Mesendoderm (in vitro differentiated cells): Measurements from ENCODE around the gene EPB41L2.
"Not testable (repeated sequence)": the region's sequence is repeated elsewhere in the genome, so short reads cannot be mapped to it uniquely, and the experiment has no call there.

Experiments
- DNase-seq: peaks from one replicate; pipeline ENCODE4 v3.0.0; 2013
- H2AK5ac ChIP-seq: 2 replicates; pipeline ENCODE4 v1.6.1; 2013; ENCODE audit warnings: low read length, inconsistent platforms
- H2BK120ac ChIP-seq: 2 replicates; pipeline ENCODE4 v1.6.1; 2013; ENCODE audit warnings: low read depth, mild to moderate bottlenecking, low read length, moderate library complexity, mixed read lengths
- H2BK15ac ChIP-seq: replicated peaks from 2 replicates; pipeline ENCODE4 v1.6.1; 2013; ENCODE audit warnings: low read depth, mild to moderate bottlenecking, moderate library complexity
- H2BK5ac ChIP-seq: 2 replicates; pipeline ENCODE4 v1.6.1; 2013; ENCODE audit warnings: low read length, inconsistent platforms
- H3K18ac ChIP-seq: 2 replicates; pipeline ENCODE4 v1.6.1; 2013; ENCODE audit warnings: mild to moderate bottlenecking, low read length, mixed read lengths
- H3K23ac ChIP-seq: one replicate; pipeline ENCODE4 v1.6.1; 2013; ENCODE audit warnings: low read length
- H3K27ac ChIP-seq: 2 replicates; pipeline ENCODE4 v1.5.1; 2013; ENCODE audit warnings: low read depth, mild to moderate bottlenecking, inconsistent platforms, low read length, moderate library complexity
- H3K27me3 ChIP-seq: 2 replicates; pipeline ENCODE4 v1.6.1; 2013; ENCODE audit warnings: low read length, control low read depth, mild to moderate bottlenecking, inconsistent platforms; ENCODE audit not compliant: insufficient read depth, poor library complexity
- H3K36me3 ChIP-seq: 2 replicates; pipeline ENCODE4 v1.6.1; 2013; ENCODE audit warnings: low read length, inconsistent platforms; ENCODE audit not compliant: control insufficient read depth, insufficient read depth
- H3K4ac ChIP-seq: one replicate; pipeline ENCODE4 v1.6.1; 2013; ENCODE audit warnings: low read depth, mild to moderate bottlenecking, low read length, moderate library complexity
- H3K4me1 ChIP-seq: 2 replicates; pipeline ENCODE4 v1.6.1; 2013; ENCODE audit warnings: low read depth, low read length, inconsistent platforms; ENCODE audit not compliant: control insufficient read depth
- H3K4me2 ChIP-seq: 2 replicates; pipeline ENCODE4 v1.6.1; 2013; ENCODE audit warnings: low read length
- H3K4me3 ChIP-seq: 2 replicates; pipeline ENCODE4 v1.5.1; 2013; ENCODE audit warnings: mild to moderate bottlenecking, low read length
- H3K56ac ChIP-seq: one replicate; pipeline ENCODE4 v1.6.1; 2013; ENCODE audit warnings: low read length
- H3K79me1 ChIP-seq: 2 replicates; pipeline ENCODE4 v1.6.1; 2013; ENCODE audit warnings: low read length, inconsistent platforms
- H3K79me2 ChIP-seq: 2 replicates; pipeline ENCODE4 v1.6.1; 2013; ENCODE audit warnings: mild to moderate bottlenecking, low read length; ENCODE audit not compliant: control insufficient read depth, insufficient read depth
- H3K9ac ChIP-seq: 2 replicates; pipeline ENCODE4 v1.6.1; 2013; ENCODE audit warnings: low read length, inconsistent platforms
- H4K5ac ChIP-seq: one replicate; pipeline ENCODE4 v1.6.1; 2013; ENCODE audit warnings: low read length
- H4K8ac ChIP-seq: one replicate; pipeline ENCODE4 v1.6.1; 2013; ENCODE audit warnings: low read depth, mild to moderate bottlenecking, control low read depth, low read length, moderate library complexity
- WGBS: extraction: QIAGEN DNeasy Blood & Tissue Kit; methylation state at CpG from one replicate; pipeline ENCODE4 v1.1.7; 2013; ENCODE audit warnings: low lambda C conversion rate, missing lambda C conversion rate; ENCODE audit not compliant: insufficient coverage; ENCODE audit errors: extremely low coverage; 5-methylcytosine and 5-hydroxymethylcytosine counted together

The EPB41L2 gene

DNA sequence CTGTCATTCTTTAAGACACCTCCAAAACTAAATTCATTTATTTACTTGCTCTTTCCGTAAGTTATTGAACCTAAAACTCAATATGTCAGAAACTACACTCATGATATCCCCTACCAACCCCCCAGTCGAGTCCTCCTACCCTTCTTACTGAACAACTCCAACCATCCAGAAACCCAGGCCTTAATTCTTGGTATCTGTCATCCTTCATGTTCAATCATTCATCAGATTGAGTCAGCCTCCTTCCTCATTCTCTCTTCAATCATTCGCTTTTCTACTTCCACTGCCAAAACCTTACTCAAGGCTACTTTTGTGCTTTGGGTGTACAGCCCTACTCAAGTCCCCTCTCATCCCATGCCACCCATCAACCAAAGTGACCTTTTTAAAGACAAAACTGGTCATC, 140.1 kb downstream of the EPB41L2 start:
- Histone ChIP-seq H3K36me3 (no peaks in the 10 kb centered on the region), H3K4me1 (peaks cover 4% of the 10 kb centered on the region), H3K4me3 (no peak overlapping the region), H2BK5ac (no peak overlapping the region), H3K23ac (no peak overlapping the region), H2BK15ac (no peak overlapping the region), H4K8ac (no peak overlapping the region), H4K5ac (peak overlapping the region; percentile 51), H3K27ac (no peak overlapping the region), H3K27me3 (no peaks in the 10 kb centered on the region), H3K9ac (no peak overlapping the region), H2BK120ac (no peak overlapping the region), H2AK5ac (no peak overlapping the region), H3K56ac (no peak overlapping the region), H3K4me2 (no peak overlapping the region), H3K4ac (no peak overlapping the region), H3K79me1 (peaks cover 8% of the 10 kb centered on the region), H3K79me2 (no peaks in the 10 kb centered on the region), H3K18ac (no peak overlapping the region)
- DNase-seq = no peak
- WGBS = no CpG with 5 or more reads among the region's 3 CpGs

- Histone ChIP-seq H2BK5ac (no peak overlapping the region), H3K4ac (no peak overlapping the region), H2BK15ac (no peak overlapping the region), H4K8ac (no peak overlapping the region), H3K23ac (no peak overlapping the region), H2AK5ac (no peak overlapping the region), H3K27me3 (no peaks in the 10 kb centered on the region), H2BK120ac (no peak overlapping the region), H3K9ac (no peak overlapping the region), H3K27ac (no peak overlapping the region), H4K5ac (no peak overlapping the region), H3K79me1 (peaks cover 8% of the 10 kb centered on the region), H3K4me2 (no peak overlapping the region), H3K79me2 (no peaks in the 10 kb centered on the region), H3K56ac (no peak overlapping the region), H3K4me1 (peaks cover 2% of the 10 kb centered on the region), H3K36me3 (no peaks in the 10 kb centered on the region), H3K4me3 (no peak overlapping the region), H3K18ac (no peak overlapping the region)
- no CpG with 5 or more reads among the region's 4 CpGs for WGBS
- peak; percentile 38 for DNase-seq
These were observed 142.1 kb downstream of the EPB41L2 start for GRCh38 chr6:130920969-130921368.

GRCh38 chr6:130918171-130918570, 144.9 kb downstream of the EPB41L2 start:
- Histone ChIP-seq H3K4me2 (no peak overlapping the region), H3K4ac (no peak overlapping the region), H3K4me1 (peaks cover 4% of the 10 kb centered on the region), H2AK5ac (no peak overlapping the region), H3K18ac (no peak overlapping the region), H2BK120ac (no peak overlapping the region), H3K79me2 (no peaks in the 10 kb centered on the region), H3K27me3 (no peaks in the 10 kb centered on the region), H2BK15ac (no peak overlapping the region), H3K9ac (no peak overlapping the region), H4K8ac (no peak overlapping the region), H4K5ac (no peak overlapping the region), H3K23ac (no peak overlapping the region), H3K27ac (no peak overlapping the region), H2BK5ac (no peak overlapping the region), H3K56ac (no peak overlapping the region), H3K79me1 (peaks cover 8% of the 10 kb centered on the region), H3K4me3 (no peak overlapping the region), H3K36me3 (no peaks in the 10 kb centered on the region)
- no peak for DNase-seq
- WGBS = no CpG with 5 or more reads among the region's 4 CpGs

- H3K56ac ChIP-seq, H2BK120ac ChIP-seq, H2BK15ac ChIP-seq, H3K23ac ChIP-seq, H3K27ac ChIP-seq, H3K79me1 ChIP-seq, H3K79me2 ChIP-seq, H4K8ac ChIP-seq, H3K36me3 ChIP-seq, H3K4ac ChIP-seq, H3K18ac ChIP-seq, DNase-seq, H3K4me2 ChIP-seq, H3K4me3 ChIP-seq, H3K9ac ChIP-seq, H4K5ac ChIP-seq, H2BK5ac ChIP-seq, H3K4me1 ChIP-seq, H3K27me3 ChIP-seq, H2AK5ac ChIP-seq: not testable (repeated sequence)
- WGBS = no CpG with 5 or more reads among the region's 2 CpGs
These were observed 147.4 kb downstream of the EPB41L2 start for GRCh38 chr6:130915606-130916005.

DNA sequence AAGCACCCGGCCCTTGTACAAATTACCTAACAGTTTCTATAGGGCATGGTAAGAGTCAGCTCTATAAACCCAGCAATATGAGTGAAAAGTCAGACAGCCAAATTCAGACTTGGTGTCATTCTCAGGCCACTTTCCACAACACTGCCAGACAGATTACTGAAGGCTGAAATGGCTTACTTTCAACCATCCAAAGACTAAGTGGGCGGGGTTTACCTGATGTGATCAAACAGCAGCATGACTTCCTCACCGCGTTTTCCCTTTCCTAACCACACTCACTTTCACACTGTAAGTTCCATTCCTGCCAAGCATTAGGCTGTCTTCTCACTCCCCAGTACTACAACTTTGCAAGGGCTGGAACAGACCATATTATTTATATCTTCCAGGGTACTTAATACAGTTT, 149.9 kb downstream of the EPB41L2 start:
- peak; percentile 59 for DNase-seq

DNA sequence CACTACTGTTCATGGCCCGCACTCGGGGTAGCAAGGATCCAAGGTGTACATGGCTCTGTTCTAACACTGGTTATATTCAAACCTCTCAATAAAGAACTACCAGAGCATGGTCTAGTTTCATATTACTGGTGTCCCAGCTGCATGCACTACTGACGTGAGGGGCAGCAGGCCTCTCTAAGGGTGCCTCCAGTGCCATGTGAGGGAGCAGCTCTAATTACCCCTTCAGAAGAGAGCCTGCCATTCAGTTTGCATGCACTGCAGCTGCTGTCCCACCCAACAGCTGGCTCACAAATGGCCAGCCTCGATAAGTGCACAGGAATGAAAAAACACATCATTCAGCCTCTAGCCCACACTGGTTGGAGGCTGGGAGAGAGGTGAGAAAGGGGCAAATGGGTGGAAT, 150.6 kb downstream of the EPB41L2 start:
- Histone ChIP-seq H3K23ac (no peak overlapping the region), H2BK120ac (no peak overlapping the region), H3K9ac (no peak overlapping the region), H4K8ac (no peak overlapping the region), H3K36me3 (no peaks in the 10 kb centered on the region), H3K18ac (no peak overlapping the region), H3K27me3 (no peaks in the 10 kb centered on the region), H3K56ac (no peak overlapping the region), H3K4me2 (no peak overlapping the region), H3K4ac (no peak overlapping the region), H4K5ac (no peak overlapping the region), H2BK5ac (no peak overlapping the region), H3K79me2 (no peaks in the 10 kb centered on the region), H3K27ac (no peak overlapping the region), H2AK5ac (no peak overlapping the region), H3K4me3 (no peak overlapping the region), H3K79me1 (peaks cover 6% of the 10 kb centered on the region), H3K4me1 (peaks cover 4% of the 10 kb centered on the region), H2BK15ac (no peak overlapping the region)
- no CpG with 5 or more reads among the region's 4 CpGs for WGBS
- DNase-seq = no peak

More for the DNA sequence above, 149.9 kb downstream of the EPB41L2 start:
- no peak overlapping the region for H3K4ac ChIP-seq
- no peak overlapping the region for H4K5ac ChIP-seq
- no peak overlapping the region for H3K56ac ChIP-seq
- H3K9ac ChIP-seq = no peak overlapping the region
- H2BK120ac ChIP-seq = no peak overlapping the region
- H3K4me1 ChIP-seq = peaks cover 4% of the 10 kb centered on the region
- no peak overlapping the region for H3K4me2 ChIP-seq
- H3K23ac ChIP-seq = no peak overlapping the region
- H3K36me3 ChIP-seq = no peaks in the 10 kb centered on the region
- H4K8ac ChIP-seq = no peak overlapping the region
- H3K79me1 ChIP-seq = peaks cover 6% of the 10 kb centered on the region
- H3K79me2 ChIP-seq = no peaks in the 10 kb centered on the region
- no peak overlapping the region for H3K18ac ChIP-seq
- no peak overlapping the region for H2BK15ac ChIP-seq
- no peak overlapping the region for H2AK5ac ChIP-seq
- H3K27ac ChIP-seq = no peak overlapping the region
- no peaks in the 10 kb centered on the region for H3K27me3 ChIP-seq
- no peak overlapping the region for H2BK5ac ChIP-seq
- WGBS = no CpG with 5 or more reads among the region's 4 CpGs
- H3K4me3 ChIP-seq = no peak overlapping the region
